Kasumi-1 (cell line): ENCODE results near the gene GPRASP3.

Experiments
- DNase-seq, 2 experiments: peaks; one replicate each; lab custom pipeline; 2025; lab: John Stamatoyannopoulos, UW

The GPRASP3 gene

GRCh38 chrX:102745857-102746584 is 25.5 kb downstream of the GPRASP3 start:
- DNase-seq, result no peak

DNA sequence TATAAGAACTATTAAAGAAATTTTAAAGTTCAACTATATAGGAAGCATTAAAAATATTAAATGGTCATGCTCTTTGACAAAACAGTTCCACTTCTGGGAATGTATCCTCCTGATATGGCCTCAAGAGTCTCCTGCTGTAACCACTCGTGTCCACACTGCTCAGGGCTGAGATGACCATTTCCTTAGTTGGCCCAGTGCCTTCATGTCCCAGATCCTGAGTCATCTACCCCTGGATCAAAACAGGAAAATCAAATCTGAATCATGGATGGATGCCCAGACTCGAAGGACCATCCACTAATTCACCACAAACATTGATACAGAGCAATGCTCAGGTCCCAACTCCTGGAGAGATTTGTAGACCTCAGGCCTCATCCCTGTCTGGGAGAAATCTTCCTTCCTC is 44.7 kb downstream of the GPRASP3 start:
- no peak for DNase-seq

- no peak for DNase-seq
These were observed 45.3 kb downstream of the GPRASP3 start for GRCh38 chrX:102765809-102766208.

GRCh38 chrX:102767287-102767686 is 46.7 kb downstream of the GPRASP3 start:
- DNase-seq, result no peak

- DNase-seq, result peak; percentile 51 to 56
These were observed 48.6 kb downstream of the GPRASP3 start for GRCh38 chrX:102768987-102769761.
